A673 (cell line): ENCODE data around the gene MICALL1. TPM values are rescaled to one million over a fixed set of nuclear protein-coding genes. Genes with fewer than 3 reads are reported as not detected.

Experiments used
- BruUV-seq: library from RNA; stranded (reverse); fragments of 400-500 nt; replicated peaks from 2 replicates; lab custom pipeline; 2021; lab: Mats Ljungman, UMichigan
- CTCF ChIA-PET: fragments of 300-600 bp; sonication (Branson Sonifier 250); formaldehyde crosslinking; loops from one replicate; lab custom pipeline; 2022; ENCODE audit warnings: antibody characterized with exemption; lab: Charles Lee
- POLR2A ChIA-PET: fragments of 300-600 bp; sonication (Branson Sonifier 250); formaldehyde crosslinking; loops from one replicate; lab custom pipeline; 2022; ENCODE audit warnings: antibody characterized with exemption; ENCODE audit not compliant: low non-redundant PET; lab: Charles Lee
- DNase-seq: peaks from one replicate; pipeline ENCODE4 v3.0.0-alpha.2; 2015; ENCODE audit warnings: low spot score
- H3K27ac ChIP-seq: fragments of 200-600 bp; sonication (generic); 2 replicates; pipeline ENCODE4 v1.5.1; 2016; ENCODE audit warnings: mixed run types, low read depth, mild to moderate bottlenecking, mixed read lengths, antibody characterized with exemption, low read length; ENCODE audit not compliant: poor library complexity, severe bottlenecking
- H3K27me3 ChIP-seq: fragments of 200-600 bp; sonication (generic); replicated peaks from 2 replicates; pipeline ENCODE4 v1.6.1; 2017; ENCODE audit warnings: mixed run types, low read depth, mild to moderate bottlenecking, mixed read lengths, antibody characterized with exemption, low read length; ENCODE audit not compliant: insufficient read depth, poor library complexity
- H3K36me3 ChIP-seq: fragments of 200-600 bp; sonication (generic); 2 replicates; pipeline ENCODE4 v1.6.1; 2016; ENCODE audit warnings: mixed run types, mild to moderate bottlenecking, mixed read lengths, antibody characterized with exemption, low read length; ENCODE audit not compliant: insufficient read depth, poor library complexity, severe bottlenecking
- H3K4me1 ChIP-seq: fragments of 200-600 bp; sonication (generic); 2 replicates; pipeline ENCODE4 v1.6.1; 2017; ENCODE audit warnings: mixed run types, mild to moderate bottlenecking, mixed read lengths, antibody characterized with exemption, low read length; ENCODE audit not compliant: insufficient read depth, poor library complexity, severe bottlenecking
- H3K4me3 ChIP-seq: fragments of 200-600 bp; sonication (generic); 2 replicates; pipeline ENCODE4 v1.5.1; 2016; ENCODE audit warnings: low read depth, mixed run types, mild to moderate bottlenecking, mixed read lengths, low read length; ENCODE audit not compliant: poor library complexity, severe bottlenecking
- H3K9me3 ChIP-seq: fragments of 200-600 bp; sonication (generic); 2 replicates; pipeline ENCODE4 v1.6.1; 2016; ENCODE audit warnings: mixed run types, low read depth, mild to moderate bottlenecking, mixed read lengths, antibody characterized with exemption, low read length; ENCODE audit not compliant: poor library complexity, severe bottlenecking
- EZH2 ChIP-seq: fragments of 200-600 bp; sonication (generic); IDR thresholded peaks from 2 replicates; pipeline ENCODE4 v1.6.1; 2017; ENCODE audit warnings: borderline replicate concordance, low read depth, mild to moderate bottlenecking, mixed read lengths, antibody characterized with exemption, low read length; ENCODE audit not compliant: poor library complexity, severe bottlenecking
- intact Hi-C: fragments of 100-400 bp; cut with micrococcal nuclease; formaldehyde crosslinking; loops from one replicate; pipeline ENCODE4 v1.10.0; 2022; ENCODE audit not compliant: unreplicated experiment
- total RNA-seq: library from RNA; stranded (reverse); gene quantifications from 2 replicates; pipeline ENCODE4 v1.2.3, GENCODE V29; 2021
- TF ChIP-seq, protein P1 (sequence below): fragments of 300-800, 200-600 bp; sonication (generic); conservative IDR thresholded peaks from 2 replicates; pipeline ENCODE4 v1.5.1; 2017; ENCODE audit warnings: low read depth, mild to moderate bottlenecking, antibody characterized with exemption, low read length, moderate library complexity, mixed read lengths

The MICALL1 gene
- total RNA-seq, 1 experiment from 2014 or later, result 33.0 TPM

DNA sequence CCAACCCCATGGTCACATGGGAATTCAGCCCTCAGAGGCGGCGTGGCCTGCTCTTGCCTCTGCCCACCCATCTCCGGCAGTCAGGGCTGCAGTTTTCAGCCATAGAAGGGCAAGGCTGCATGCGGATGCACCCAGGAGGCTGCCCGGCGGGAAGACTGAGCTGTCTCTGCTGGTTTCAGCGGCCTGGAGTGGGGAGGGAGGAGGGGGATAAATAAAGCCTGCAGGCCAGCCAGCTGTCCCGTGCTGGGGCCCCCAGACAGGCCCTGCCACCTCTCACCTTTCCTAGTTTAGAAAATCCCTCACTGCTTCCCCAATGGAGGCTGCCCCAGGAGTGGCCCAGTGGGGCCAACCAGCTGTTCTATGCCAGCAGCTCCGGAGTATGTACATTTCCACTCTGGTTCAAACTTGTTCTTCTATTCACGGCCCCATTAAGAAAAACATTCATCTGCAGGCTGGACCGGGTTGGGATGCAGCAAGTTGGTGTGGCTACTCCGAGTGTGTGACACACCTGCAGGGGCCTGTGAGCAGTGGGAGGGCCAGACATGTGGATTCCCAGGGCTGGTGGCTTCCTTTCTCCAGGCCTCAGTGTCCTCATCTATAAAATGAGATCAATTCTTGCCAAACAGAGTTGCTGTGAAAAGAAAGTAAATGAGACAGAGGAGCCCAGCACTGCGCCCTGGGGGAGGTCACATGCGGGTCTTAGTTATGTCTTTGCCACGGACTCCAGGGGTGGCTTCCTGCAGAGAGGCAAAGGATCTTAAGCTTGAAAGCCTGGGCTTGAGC lies 5.0 kb downstream of the MICALL1 start:
- Histone ChIP-seq H3K4me3 (no peak overlapping the region), H3K27ac (no peak overlapping the region), H3K9me3 (no peaks in the 10 kb centered on the region), H3K4me1 (peaks cover 5% of the 10 kb centered on the region), H3K27me3 (no peaks in the 10 kb centered on the region), H3K36me3 (peaks cover 9% of the 10 kb centered on the region)
- ChIA-PET CTCF (interaction anchor here (0.6 to 0.7 kb wide), 2 partner anchors 94 to 564 kb away, joined by 3 read pairs; no protein-coding TSS in a partner anchor), POLR2A (no interaction called here)
- intact Hi-C loops, result no loop called here
- TF ChIP-seq EZH2, result no peak
- TF ChIP-seq, protein P1, sequence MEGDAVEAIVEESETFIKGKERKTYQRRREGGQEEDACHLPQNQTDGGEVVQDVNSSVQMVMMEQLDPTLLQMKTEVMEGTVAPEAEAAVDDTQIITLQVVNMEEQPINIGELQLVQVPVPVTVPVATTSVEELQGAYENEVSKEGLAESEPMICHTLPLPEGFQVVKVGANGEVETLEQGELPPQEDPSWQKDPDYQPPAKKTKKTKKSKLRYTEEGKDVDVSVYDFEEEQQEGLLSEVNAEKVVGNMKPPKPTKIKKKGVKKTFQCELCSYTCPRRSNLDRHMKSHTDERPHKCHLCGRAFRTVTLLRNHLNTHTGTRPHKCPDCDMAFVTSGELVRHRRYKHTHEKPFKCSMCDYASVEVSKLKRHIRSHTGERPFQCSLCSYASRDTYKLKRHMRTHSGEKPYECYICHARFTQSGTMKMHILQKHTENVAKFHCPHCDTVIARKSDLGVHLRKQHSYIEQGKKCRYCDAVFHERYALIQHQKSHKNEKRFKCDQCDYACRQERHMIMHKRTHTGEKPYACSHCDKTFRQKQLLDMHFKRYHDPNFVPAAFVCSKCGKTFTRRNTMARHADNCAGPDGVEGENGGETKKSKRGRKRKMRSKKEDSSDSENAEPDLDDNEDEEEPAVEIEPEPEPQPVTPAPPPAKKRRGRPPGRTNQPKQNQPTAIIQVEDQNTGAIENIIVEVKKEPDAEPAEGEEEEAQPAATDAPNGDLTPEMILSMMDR, result no peak
- no peak for DNase-seq
- no TSS peak for BruUV-seq

DNA sequence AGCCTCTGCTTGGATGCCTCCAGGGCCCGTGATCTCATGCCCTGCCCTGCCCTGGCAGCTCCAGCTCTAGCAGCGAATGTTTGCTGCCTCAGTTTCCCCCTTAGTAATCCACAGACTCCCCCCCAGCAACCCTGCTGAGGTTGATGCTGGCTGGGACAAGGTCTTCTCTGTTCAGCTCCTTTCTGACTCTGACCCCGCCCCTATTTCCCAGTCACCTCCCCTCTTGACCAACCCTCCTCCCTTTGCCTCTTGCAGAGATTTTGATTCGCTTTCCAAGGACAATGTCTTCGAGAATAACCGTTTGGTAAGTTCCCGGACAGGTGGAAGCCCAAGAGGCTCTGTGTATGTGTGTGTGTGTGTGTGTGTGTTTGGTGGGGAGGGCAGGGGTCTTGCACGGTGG lies 5.6 kb downstream of the MICALL1 start:
- POLR2A ChIA-PET, result no interaction called here

DNA sequence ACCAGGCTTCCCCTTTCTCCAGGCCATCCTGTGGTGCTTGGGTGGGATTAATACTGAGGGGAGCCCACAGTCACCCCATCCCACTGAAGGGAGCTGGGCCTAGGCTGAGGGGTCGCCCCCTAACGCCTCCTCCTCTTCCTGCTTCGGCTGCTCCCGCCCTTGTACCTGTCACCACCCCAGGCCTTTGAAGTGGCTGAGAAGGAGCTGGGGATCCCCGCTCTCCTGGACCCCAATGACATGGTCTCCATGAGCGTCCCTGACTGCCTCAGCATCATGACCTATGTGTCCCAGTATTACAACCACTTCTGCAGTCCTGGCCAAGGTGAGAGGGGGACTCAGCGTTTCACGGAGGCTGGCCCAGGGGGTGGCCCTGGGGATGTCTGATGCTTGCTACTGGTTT lies 6.1 kb downstream of the MICALL1 start:
- intact Hi-C loops, result no loop called here
- H3K9me3 ChIP-seq, result no peaks in the 10 kb centered on the region
- no peak overlapping the region for H3K27ac ChIP-seq
- ChIA-PET CTCF (no interaction called here), POLR2A (no interaction called here)
- peaks cover 9% of the 10 kb centered on the region for H3K36me3 ChIP-seq
- peaks cover 1% of the 10 kb centered on the region for H3K4me1 ChIP-seq
- DNase-seq, result no peak
- H3K27me3 ChIP-seq, result no peaks in the 10 kb centered on the region
- H3K4me3 ChIP-seq, result no peak overlapping the region
- no TSS peak for BruUV-seq
- no peak for TF ChIP-seq EZH2
- TF ChIP-seq, protein P1, result no peak

More for the DNA sequence above, 5.6 kb downstream of the MICALL1 start:
- CTCF ChIA-PET, result interaction anchor here (0.6 kb wide), 1 partner anchor 563 kb away, joined by 3 read pairs; no protein-coding TSS in a partner anchor
- BruUV-seq, result no TSS peak
- DNase-seq, result no peak
- no peak for TF ChIP-seq EZH2
- TF ChIP-seq, protein P1, result no peak
- Histone ChIP-seq H3K4me3 (no peak overlapping the region), H3K4me1 (peaks cover 5% of the 10 kb centered on the region), H3K36me3 (peaks cover 9% of the 10 kb centered on the region), H3K27me3 (no peaks in the 10 kb centered on the region), H3K9me3 (no peaks in the 10 kb centered on the region), H3K27ac (no peak overlapping the region)
- intact Hi-C loops, result no loop called here
